GM21576 (cell line): Measurements from ENCODE around the gene ABL1.

Experiments
- ATAC-seq: cut with Tn5 transposase; IDR thresholded peaks from one replicate; pipeline ENCODE4 v1.9.1; 2021; ENCODE audit warnings: mild to moderate bottlenecking, moderate library complexity; ENCODE audit not compliant: unreplicated experiment

ABL1 gene

DNA sequence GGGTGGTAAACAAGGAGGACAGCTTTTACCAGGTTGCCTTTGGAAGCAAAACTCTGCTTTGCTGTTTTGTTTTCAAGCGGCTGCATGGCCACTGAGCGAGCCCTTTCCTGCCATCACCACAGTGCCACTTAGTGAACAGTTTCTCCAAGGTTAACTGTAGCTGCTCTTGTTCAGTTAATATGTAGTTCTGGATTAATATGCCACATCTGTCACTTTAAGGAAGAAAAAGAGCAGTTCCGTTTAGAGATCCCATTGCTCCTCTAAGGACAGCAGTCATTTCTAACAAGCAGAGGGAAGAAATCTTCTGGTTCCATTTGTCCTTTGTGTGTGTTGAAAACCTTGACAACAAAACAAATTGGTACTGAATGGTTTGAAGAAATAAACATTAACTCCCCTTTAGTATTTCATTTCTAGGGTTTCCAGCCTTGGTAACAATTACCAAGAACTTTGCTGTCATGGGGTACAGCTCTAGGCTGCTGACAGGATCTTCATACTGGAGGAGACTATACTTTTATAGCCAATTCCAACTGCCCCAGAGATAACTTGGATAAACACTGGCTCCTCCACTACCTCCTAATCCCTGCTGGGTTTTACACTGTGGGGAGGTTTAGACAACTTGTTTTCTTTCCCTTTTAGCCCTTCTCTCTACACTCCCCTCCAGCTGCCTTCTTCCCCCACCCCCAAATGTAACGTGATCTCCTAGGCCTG, 10.3 kb upstream of the ABL1 start:
- no peak for ATAC-seq

DNA sequence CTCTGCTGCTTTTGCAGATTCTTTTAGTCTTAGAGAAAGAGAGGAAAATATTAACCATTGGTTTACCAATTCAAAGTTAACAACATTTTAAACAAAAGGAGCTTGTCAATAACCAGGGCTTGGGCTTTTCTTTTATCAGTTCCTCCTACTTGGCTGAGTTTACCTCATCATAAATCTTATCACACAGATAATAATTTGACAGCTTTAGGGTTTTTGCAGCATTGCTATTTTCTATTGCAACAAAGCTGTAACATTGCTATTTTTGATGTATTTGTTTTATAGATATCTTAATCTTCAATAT, 9.8 kb upstream of the ABL1 start:
- ATAC-seq = no peak

DNA sequence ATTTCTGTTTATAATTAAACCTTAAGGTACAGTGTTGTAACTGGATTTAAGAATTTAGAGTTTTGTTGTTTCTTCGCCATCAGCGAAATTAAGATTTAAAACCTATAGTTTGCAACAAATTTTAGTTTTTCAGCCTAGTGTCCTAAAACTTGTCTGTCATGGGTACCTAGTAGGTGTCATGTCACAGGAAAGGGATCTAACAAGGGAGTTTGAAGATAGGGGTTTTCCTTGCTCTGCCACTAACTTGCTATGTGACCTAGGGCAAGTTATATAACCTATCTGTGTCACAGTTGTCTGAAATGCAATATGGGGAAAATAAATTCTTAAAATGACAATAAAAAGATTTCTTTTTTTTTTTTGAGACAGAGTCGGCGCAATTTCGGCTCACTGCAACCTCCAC, 9.2 kb upstream of the ABL1 start:
- no peak for ATAC-seq

DNA sequence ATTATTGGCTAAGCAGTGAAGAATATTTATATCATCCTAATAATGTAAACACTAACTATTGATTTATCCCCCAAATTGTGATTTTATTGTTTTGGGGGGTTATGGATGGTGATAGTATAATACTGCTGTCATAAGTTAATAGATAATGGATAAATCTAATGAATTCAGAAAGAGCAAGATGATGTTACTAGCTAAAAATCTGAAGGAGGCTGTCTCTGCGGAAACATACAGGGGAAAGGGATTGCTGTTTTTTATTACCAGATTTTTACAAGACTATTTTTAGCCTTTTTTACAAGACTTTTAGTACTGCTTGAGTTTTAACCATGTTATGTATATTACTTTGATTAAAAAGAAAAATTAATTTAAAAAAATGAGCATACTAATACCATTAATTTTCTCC, 5.3 kb upstream of the ABL1 start:
- ATAC-seq = no peak

DNA sequence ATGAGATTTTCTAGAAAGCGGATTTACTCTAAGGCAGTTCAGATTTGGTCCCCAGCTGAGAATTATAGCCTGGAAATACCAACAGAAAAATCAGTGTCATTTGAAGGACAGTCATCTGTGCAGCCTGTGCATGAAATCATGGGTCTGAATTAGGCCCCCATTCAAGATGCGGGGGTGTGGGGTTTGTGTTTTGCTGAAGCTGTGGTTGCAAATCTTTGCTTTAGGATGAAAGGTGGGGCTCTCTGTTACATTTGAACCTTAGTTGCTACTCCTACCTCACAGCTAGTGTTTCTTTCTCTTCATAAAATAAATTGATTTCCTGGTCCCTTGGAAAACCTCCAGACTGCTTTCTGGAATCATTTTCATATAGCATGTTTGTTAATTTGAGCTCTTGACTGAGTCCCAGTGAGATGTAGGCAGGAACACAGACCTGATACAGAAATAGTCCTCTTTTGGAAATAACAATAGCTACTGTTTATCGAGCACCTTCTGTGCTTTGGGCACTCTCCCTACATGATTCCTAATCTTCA, 4.8 kb upstream of the ABL1 start:
- no peak for ATAC-seq

DNA sequence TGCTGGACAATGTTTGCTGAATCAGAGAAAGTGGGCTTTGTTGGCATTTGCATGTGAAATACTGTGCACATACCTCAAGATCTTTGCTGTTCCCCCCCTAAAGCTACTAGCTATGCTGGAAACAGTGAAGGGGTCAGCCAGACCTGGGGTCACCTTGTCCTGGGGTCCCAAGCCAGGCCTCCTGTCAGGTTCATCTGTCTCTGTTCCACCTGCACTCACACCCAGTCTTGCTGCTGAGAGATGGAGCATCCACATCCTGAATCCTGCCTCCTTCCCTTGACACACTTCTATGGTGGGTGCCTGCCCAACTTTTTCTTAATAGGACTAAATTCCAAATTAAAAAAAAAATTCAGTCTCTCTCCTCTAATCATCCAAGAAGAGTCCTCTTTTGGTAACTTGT, 4.0 kb upstream of the ABL1 start:
- ATAC-seq = no peak

DNA sequence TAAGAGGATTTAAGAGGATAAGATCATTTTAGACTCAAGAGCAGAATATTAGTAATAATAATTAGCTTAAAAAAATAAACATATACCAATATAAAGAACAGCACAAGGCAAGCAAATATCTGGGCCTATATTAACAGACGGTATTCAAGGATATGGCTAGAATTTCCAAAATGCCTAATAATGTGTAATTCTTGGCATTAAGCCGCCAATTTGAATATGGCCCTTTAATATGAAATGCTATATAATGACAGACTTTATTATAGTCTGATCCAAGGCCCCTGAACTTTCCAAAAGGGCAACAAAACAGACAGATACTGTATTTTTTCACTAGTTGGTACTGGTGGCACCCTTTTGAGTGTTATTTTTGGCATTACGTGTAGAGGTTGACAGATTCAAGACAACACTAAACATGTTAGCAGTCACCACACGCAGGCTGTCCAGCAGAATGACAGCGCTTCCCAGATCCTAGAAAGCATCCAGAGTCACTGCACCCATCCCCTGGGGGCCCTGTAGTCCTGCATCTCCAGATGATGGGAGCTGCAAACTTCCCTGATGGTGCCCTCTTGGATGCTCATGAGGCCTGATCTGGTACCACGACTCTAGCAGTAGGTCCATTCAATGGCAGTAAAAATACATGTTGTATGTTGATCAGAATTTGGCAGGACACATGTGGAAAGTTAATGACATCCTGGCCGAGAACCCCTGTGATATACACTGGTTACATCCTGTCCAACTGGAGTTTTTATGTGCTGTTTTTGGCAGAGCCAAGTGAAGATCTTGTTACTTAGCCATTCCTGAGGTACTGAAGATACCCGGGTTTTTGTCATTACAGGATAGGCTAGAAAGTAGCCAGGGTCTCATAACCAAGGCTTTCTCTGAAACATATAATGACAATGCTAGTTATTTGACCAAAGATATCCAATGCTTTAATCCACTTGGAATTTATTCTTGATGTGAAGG, 1.7 kb upstream of the ABL1 start:
- no peak for ATAC-seq

DNA sequence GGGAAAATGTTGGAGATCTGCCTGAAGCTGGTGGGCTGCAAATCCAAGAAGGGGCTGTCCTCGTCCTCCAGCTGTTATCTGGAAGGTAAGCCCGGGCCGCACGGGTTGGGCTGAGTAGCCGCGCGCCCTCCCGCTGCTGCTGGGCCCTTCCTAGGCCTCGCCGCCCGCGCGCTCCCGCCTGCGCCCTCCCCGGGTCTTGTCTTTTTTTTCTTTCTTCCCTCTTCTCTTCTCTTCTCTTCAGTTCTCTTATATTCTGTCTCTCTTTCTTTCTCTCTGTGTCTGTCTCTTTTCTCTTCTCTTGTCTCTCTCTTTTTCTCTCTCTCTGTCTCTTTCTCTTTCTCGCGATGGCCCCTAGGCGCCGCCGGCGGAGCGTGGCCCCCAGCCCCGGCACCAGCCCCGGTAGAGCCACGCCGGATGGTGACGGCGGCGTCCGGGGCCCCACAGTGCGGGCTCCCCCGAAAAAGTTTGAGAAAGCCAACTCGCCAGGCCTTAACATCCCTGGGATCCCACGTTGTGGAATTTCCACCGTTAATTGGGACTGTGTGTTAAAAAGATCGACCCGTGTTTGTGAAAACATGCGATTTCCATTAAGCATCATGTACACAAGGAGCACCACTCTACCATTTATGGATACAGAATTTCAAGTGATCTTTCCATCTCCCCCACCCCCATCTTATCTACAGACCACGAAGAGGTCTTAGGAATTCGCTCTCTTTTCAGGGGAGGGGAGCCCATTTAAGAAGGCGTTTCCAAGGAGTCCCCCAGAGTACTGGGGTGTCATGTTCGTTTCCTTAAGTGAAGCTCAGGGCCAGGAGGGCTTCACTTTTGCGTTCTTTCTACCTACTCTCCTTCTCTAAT, 616 bp downstream of the ABL1 start:
- ATAC-seq = no peak

DNA sequence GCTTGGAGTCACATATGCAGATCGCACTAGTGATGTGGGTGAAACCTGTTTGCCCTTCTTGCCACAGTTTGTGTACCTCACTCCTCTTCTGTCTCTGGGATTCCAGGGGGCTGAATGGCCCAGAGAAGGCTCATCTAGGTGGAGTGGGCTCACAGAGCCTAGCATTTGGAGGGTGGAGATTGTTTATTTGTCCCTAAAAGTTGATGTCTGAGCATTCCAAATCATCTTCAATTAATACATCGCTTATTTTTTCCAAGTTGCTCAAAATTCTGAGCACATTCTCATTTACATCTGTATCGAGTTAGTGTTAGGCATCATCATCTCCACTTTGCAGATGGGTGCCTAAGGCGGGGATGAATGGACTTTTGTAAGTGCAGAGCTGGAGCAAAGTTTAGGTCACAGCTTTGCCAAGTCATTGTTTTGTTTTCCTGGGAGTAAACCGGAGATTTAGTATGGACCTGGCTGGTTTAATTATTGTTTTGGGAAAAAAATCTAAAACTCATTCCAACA, 2.0 kb downstream of the ABL1 start:
- ATAC-seq = no peak

DNA sequence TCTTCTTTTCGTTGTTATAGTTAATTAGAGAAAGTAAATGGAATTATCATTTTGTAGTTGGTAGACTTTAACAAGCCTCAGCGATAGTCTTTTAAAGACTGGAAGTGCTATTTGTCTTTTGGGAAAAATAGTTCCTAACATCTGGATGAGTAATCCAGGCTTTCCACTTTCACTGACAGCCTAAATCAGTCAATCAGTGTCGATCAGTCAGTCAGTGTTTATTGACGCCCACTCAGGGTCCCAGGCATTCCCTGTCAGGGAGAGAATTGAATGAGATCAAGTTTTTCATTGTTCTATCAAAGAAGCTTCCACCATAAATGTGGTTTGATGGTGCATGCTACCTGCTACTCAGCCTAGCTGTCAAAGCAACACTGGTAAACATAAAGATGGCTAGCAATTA, 2.6 kb downstream of the ABL1 start:
- no peak for ATAC-seq

DNA sequence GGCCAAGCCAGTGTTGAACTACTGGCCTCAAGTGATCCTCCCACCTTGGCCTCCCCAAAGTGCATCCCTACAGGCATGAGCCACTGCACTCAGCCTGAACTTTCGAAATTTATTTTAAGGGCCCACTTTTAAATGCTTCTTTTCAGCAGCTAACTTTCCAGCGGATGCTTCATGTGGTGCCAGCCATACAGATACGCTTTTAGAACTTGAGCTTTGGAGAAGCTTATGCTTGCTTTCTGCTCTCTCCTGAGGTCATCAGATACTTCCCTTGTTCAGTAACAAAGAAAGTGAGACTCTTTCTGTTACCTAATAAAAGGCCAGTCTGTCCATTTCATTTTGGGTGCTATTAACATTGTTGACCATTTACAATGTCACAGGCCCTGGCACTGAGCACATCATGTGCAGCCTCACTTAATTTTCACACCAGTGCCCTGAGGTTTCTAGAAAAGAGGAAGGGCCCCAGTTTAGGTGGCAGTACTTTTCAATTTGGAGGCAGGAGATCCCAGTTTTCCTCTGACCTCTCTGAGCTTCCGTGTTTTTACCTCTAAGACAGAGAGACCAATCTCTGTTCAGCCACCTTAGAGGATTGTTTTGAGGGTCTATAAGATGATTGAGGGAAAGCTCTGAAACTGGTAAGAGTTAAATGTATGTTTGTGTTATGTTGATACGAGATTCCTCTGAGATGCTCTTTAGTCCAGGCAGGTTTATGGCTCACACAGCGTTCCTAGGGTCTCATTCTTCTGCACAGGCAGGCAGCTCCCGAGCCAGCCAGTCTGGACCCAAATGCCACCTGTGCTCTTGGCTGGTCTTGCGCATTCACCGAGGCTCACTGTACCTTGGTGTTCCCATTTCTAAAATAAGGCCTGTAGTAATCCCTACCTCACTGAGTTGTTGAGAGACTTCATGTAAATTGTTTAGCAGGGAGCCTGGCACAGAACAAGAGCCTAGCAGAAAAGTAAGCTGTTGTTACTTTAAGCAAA, 4.4 kb downstream of the ABL1 start:
- ATAC-seq = no peak

DNA sequence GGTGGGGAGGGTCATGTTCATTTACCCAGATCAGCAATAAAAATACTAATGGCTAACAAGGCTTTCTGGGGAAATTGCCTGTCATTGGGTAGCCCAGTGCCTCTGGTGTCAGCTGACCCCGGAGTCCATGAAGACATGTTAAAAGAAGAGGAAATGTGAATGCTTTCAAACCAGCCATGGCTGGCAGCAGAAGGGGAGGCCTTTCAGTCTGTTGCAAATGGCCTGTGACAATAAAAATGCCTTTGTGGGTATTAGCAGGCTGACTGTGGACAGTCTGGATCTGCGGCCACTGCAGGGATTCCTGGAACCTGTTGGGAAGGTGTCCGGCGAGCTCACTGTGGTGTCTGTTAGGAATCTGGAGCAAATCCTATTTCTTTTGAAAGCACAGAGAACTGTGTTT, 7.5 kb downstream of the ABL1 start:
- no peak for ATAC-seq

DNA sequence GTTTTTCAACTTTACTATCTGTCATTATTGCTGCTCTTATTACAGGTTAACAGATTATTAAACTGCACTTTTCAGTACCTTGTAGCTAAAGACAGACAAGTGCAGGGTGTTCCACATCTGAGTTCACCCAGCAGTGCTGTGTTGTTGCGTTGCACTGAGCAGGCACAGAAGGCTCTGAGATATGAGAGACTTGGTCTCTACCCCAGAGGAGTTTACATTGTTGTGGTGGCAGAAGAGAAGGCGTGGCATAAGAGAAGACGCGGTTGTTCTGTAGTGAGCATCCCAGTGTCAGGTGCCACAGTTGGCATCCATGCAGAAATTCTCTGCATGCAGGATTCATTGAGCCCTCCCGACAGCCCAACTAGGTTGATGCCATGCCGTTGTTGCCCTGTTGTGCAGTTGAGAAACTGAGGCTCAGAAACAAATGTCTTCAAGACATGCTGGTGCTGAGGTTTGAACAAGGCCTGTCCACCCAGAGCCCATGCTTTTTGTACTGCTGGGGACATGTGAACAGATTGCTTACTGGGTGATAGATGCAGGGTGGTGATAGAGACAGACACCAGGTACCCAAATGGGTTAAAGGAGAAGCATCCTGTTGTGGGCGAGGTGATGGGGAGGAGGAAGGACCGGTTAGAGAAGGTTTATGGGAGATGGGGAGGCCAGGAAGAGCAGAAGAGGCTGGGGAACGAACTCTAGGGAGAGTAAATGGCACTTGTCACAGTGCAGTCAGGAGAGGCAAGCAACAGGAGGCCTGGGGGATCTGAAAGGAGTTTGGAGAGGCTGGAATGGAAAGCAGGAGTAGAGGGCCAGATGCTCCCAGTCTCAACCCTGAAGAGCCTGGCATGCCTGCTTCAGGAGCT, 8.2 kb downstream of the ABL1 start:
- no peak for ATAC-seq

DNA sequence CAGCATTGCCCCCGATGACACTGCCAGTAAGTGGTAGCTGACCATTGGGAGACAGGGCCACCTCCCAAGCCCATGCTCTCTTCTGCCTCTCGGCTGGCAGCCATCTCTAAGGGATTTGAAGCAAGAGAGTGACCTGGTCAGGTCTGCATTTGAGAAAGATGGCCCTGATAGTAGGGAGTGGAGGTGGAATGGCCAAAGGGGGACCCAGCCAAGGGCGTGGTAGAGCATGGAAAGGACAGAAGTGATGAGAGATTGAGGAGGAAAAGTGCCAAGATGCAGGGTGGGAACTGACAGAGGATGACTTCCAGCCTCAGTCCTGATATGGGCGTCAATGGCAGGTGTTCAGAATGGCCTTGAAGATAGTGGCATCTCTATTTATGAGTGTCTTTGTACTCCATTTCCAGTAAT, 9.0 kb downstream of the ABL1 start:
- no peak for ATAC-seq

DNA sequence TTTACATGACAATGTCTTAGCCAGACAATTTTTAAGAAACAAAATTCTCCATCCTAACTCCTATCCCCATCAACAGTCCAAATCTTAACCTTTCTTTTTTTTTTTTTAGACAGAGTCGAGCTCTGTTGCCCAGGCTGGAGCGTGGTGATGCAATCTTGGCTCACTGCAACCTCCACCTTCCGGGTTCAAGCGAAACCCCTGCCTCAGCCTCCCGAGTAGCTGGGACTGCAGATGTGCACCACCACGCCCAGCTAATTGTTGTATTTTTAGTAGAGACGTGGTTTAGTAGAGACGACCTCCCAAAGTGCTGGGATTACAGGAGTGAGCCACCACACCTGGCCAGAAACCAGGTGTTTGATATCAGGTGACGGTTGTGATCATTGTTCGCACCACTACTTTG, 10.2 kb downstream of the ABL1 start:
- no peak for ATAC-seq

DNA sequence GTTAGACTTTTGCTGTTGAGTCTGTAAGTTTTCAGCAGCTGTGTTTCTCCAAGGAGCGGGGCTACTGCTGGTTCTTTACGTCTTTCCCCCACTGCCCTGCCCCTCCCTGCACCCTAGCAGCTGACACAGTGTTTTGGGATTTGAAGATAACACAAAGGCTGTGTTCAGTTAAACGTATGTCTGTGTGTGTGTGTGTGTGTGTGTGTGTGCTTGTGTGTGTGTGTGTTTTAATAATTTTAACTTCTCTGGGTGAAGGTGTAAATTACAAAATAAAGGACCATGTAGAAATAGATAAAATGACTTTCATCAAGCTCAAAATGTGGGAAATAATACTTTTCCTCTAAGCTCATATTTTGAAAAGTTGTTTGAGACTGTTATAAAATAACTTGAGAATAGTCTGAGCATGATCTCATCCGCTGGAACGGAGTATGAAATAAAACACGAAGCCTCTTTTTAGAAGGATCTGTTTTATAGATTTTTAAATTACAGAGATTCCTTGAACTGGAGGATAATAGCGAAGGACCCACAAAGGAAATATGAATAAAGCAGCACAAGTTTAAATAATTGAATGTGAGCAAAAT, 10.9 kb downstream of the ABL1 start:
- ATAC-seq = no peak

DNA sequence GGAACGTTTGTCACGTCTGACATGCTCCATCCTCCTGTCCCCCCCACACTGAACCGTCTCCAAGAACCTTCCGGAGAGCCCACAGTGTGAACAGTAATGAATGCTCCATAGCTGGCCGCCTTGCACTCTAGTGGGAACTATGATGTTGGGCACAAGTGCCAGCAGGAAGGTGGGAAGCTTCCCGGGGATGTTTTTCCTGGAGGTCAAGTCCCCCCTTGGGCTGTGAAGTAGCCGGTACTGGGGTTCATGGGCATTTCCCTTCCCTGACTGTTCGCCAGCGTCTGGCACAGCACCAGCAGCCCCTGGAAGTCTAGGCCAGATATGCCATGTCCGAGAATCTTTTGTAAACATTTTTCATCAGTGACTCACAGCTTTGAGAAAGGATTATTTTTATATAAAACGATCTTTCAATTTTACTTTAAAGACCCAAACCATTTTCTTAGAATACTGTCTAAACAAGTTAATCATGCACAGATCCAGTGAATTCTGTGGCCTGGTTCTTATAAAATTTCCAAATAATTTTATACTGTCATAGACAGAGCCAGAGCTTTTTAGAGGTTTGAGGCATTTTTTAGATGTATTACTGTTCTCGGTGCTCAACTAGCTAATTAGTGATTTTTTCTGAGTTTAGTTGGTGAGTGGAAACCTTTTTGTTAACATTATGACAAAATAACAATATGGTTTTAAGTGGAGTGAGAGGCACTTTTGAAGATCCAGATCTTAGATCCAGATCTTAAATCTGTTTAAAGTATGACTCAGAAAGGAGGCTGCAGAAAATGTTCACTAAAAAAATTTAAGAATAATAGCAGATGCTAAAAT, 11.6 kb downstream of the ABL1 start:
- ATAC-seq = no peak
